Measurements from ENCODE around the gene CDCA5. TPM values are rescaled to one million over a fixed set of nuclear protein-coding genes. Genes with fewer than 3 reads are reported as not detected.

The CDCA5 gene
- polyA plus RNA-seq, 6 donors from 2014 or later, result 0.11 to 1.00 (median 0.47) TPM; not detected in 1

- peaks cover 5 to 7% of the 10 kb centered on the region in 2 donors for H3K36me3 Mint-ChIP-seq
- H3K27ac Mint-ChIP-seq, result peak overlapping the region in 3 of 6 donors; percentile 65 to 81 (median 75)
These were observed 31.7 kb upstream of the CDCA5 start for GRCh38 chr11:65115361-65116082.

GRCh38 chr11:65114538-65115171 lies 30.8 kb upstream of the CDCA5 start:
- Mint-ChIP-seq H3K36me3 (peaks cover 5 to 7% of the 10 kb centered on the region in 2 donors), H3K4me3 (peak overlapping the region in 6 of 8 donors; percentile 15 to 94 (median 68)), H3K4me1 (peaks cover 43 to 77% (median 51%) of the 10 kb centered on the region in 3 donors), H3K27ac (no peak overlapping the region), H3K9me3 (no peaks in the 10 kb centered on the region), H3K27me3 (no peaks in the 10 kb centered on the region)
- DNase-seq (no peak), ATAC-seq (ENCODE audit: low read depth in 2 of 2) (no peak)

More at GRCh38 chr11:65115361-65116082, 31.7 kb upstream of the CDCA5 start:
- DNase-seq (no peak), ATAC-seq (ENCODE audit: low read depth in 2 of 2) (no peak)
- Mint-ChIP-seq H3K9me3 (no peaks in the 10 kb centered on the region), H3K27me3 (no peaks in the 10 kb centered on the region), H3K4me1 (peaks cover 38 to 79% (median 53%) of the 10 kb centered on the region in 3 donors), H3K4me3 (peak overlapping the region in 7 of 8 donors; percentile 49 to 94 (median 59))

- Mint-ChIP-seq H3K4me1 (peaks cover 42 to 69% (median 48%) of the 10 kb centered on the region in 3 donors), H3K27ac (peak overlapping the region in 2 of 6 donors; percentile 89 to 94), H3K4me3 (peak overlapping the region in 6 of 8 donors; percentile 35 to 96 (median 93)), H3K27me3 (no peaks in the 10 kb centered on the region), H3K9me3 (no peaks in the 10 kb centered on the region), H3K36me3 (peaks cover 5% of the 10 kb centered on the region in 2 donors)
- no peak for DNase-seq
- ATAC-seq (ENCODE audit: low read depth in 2 of 2), result no peak
These were observed 30.0 kb upstream of the CDCA5 start for GRCh38 chr11:65113839-65114238.

- peaks cover 38 to 64% (median 43%) of the 10 kb centered on the region in 3 donors for H3K4me1 Mint-ChIP-seq
- no peaks in the 10 kb centered on the region for H3K36me3 Mint-ChIP-seq
- H3K27ac Mint-ChIP-seq, result peak overlapping the region; percentile 9 to 94 (median 86)
- peak overlapping the region; percentile 90 to 100 (median 94) for H3K4me3 Mint-ChIP-seq
- no peaks in the 10 kb centered on the region for H3K27me3 Mint-ChIP-seq
- ATAC-seq (ENCODE audit: low read depth in 2 of 2) (no peak), DNase-seq (no peak)
- H3K9me3 Mint-ChIP-seq, result no peaks in the 10 kb centered on the region
These were observed 29.5 kb upstream of the CDCA5 start for GRCh38 chr11:65113361-65113756.

- H3K4me3 Mint-ChIP-seq, result peak overlapping the region; percentile 90 to 100 (median 94)
- peak overlapping the region in 5 of 6 donors; percentile 74 to 94 (median 89) for H3K27ac Mint-ChIP-seq
- H3K4me1 Mint-ChIP-seq, result peaks cover 34 to 58% (median 37%) of the 10 kb centered on the region in 3 donors
- H3K27me3 Mint-ChIP-seq, result no peaks in the 10 kb centered on the region
- no peaks in the 10 kb centered on the region for H3K9me3 Mint-ChIP-seq
- no peaks in the 10 kb centered on the region for H3K36me3 Mint-ChIP-seq
- ATAC-seq (ENCODE audit: low read depth in 2 of 2) (peak; percentile 59), DNase-seq (peak; percentile 75)
These were observed 28.9 kb upstream of the CDCA5 start for GRCh38 chr11:65112546-65113360.

GRCh38 chr11:65111744-65112545 lies 28.1 kb upstream of the CDCA5 start, which contains the start of gene TM7SF2:
Gene TM7SF2, plus strand, starts transcription at chr11:65111872. Its CDS starts 144 bp downstream, at chr11:65112016.
- Mint-ChIP-seq H3K36me3 (no peaks in the 10 kb centered on the region), H3K9me3 (no peaks in the 10 kb centered on the region), H3K27me3 (no peaks in the 10 kb centered on the region), H3K4me3 (peak within 1 kb of the TSS; percentile 90 to 100 (median 94)), H3K27ac (peak within 1 kb of the TSS; percentile 86 to 99 (median 90)), H3K4me1 (peaks cover 30 to 53% (median 32%) of the 10 kb centered on the region in 3 donors)
- DNase-seq (peak; percentile 93), ATAC-seq (ENCODE audit: low read depth in 2 of 2) (peak; percentile 68 to 73)

- peaks cover 35 to 54% (median 39%) of the 10 kb centered on the region in 3 donors for H3K4me1 Mint-ChIP-seq
- ATAC-seq (ENCODE audit: low read depth in 2 of 2) (no peak), DNase-seq (no peak)
- H3K9me3 Mint-ChIP-seq, result no peaks in the 10 kb centered on the region
- H3K27ac Mint-ChIP-seq, result peak overlapping the region in 5 of 6 donors; percentile 86 to 99 (median 93)
- no peaks in the 10 kb centered on the region for H3K27me3 Mint-ChIP-seq
- peak overlapping the region; percentile 90 to 100 (median 94) for H3K4me3 Mint-ChIP-seq
- H3K36me3 Mint-ChIP-seq, result no peaks in the 10 kb centered on the region
These were observed 27.4 kb upstream of the CDCA5 start for GRCh38 chr11:65111159-65111743.

- Mint-ChIP-seq H3K36me3 (no peaks in the 10 kb centered on the region), H3K9me3 (no peaks in the 10 kb centered on the region), H3K4me1 (peaks cover 38 to 53% (median 40%) of the 10 kb centered on the region in 3 donors), H3K27ac (peak overlapping the region; percentile 37 to 98 (median 93)), H3K4me3 (peak overlapping the region in 7 of 8 donors; percentile 15 to 93 (median 42)), H3K27me3 (no peaks in the 10 kb centered on the region)
- peak; percentile 46 to 55 for ATAC-seq (ENCODE audit: low read depth in 2 of 2)
- DNase-seq, result peak; percentile 90
These were observed 26.6 kb upstream of the CDCA5 start for GRCh38 chr11:65110354-65110861.

- Mint-ChIP-seq H3K4me3 (no peak overlapping the region), H3K27ac (peak overlapping the region in 4 of 6 donors; percentile 34 to 98 (median 96)), H3K36me3 (no peaks in the 10 kb centered on the region), H3K4me1 (peaks cover 38 to 49% (median 40%) of the 10 kb centered on the region in 3 donors), H3K27me3 (no peaks in the 10 kb centered on the region), H3K9me3 (no peaks in the 10 kb centered on the region)
- no peak for ATAC-seq (ENCODE audit: low read depth in 2 of 2)
- no peak for DNase-seq
These were observed 25.7 kb upstream of the CDCA5 start for GRCh38 chr11:65109231-65110198.

- Mint-ChIP-seq H3K4me1 (peaks cover 41 to 43% (median 41%) of the 10 kb centered on the region in 3 donors), H3K27me3 (no peaks in the 10 kb centered on the region), H3K9me3 (no peaks in the 10 kb centered on the region), H3K4me3 (no peak overlapping the region), H3K36me3 (no peaks in the 10 kb centered on the region), H3K27ac (no peak overlapping the region)
- no peak for DNase-seq
- no peak for ATAC-seq (ENCODE audit: low read depth in 2 of 2)
These were observed 24.8 kb upstream of the CDCA5 start for GRCh38 chr11:65108469-65109123.
